ENCODE results near the gene GLS. TPM values are rescaled to one million over a fixed set of nuclear protein-coding genes. Genes with fewer than 3 reads are reported as not detected.

GLS gene
- total RNA-seq, 4 donors from 2014 or later = 111 to 139 (median 129) TPM

GRCh38 chr2:191013682-191013931 is 133.0 kb downstream of the GLS start:
- no peak for TF ChIP-seq CTCF (IDR thresholded peaks at IDR 0.05; ENCODE audit: low read depth)

- TF ChIP-seq CTCF (IDR thresholded peaks at IDR 0.05; ENCODE audit: low read depth) = no peak
These were observed 133.5 kb downstream of the GLS start, which contains the start of gene STAT1 for GRCh38 chr2:191013932-191014652. TSS of gene STAT1 (minus strand) at chr2:191014171. CDS start at chr2:191010003, 4,168 bp downstream.

GRCh38 chr2:191014653-191015020 is 134.0 kb downstream of the GLS start:
- TF ChIP-seq CTCF (IDR thresholded peaks at IDR 0.05; ENCODE audit: low read depth) = no peak

Other genes starting within 250 kb of the GLS start
- gene NAB1, start 231.7 kb upstream of the GLS start, total RNA-seq = 10 to 100 TPM; 45.2 to 60.1 (median 56.3) TPM
- gene STAT1, start 133.3 kb downstream of the GLS start, total RNA-seq = 100 to 1,000 TPM in 1 of 4 donors, 10 to 100 TPM in 3; 55.5 to 123 (median 70.8) TPM

Measured in subcutaneous adipose tissue (tissue), 4 donors.